ENCODE results near the gene DOCK2. TPM values are rescaled to one million over a fixed set of nuclear protein-coding genes. Genes with fewer than 3 reads are reported as not detected.

DOCK2 gene
- total and polyA plus RNA-seq, 2 of the 8 experiments (the other 6 are each of a cell fraction or from before 2014, with no cell fraction given): 3.9 to 5.7 TPM

GRCh38 chr5:169842699-169843098 is 205.6 kb downstream of the DOCK2 start:
- no peaks in the 10 kb centered on the region for H4K20me1 ChIP-seq (replicated peaks in 1 of 2; ENCODE audit: control insufficient read depth in 1 of 2, insufficient read depth in 2 of 2, low read length in 2 of 2)
- no peak overlapping the region for H2BK12ac ChIP-seq (ENCODE audit: low read depth, low read length)
- H3K56ac ChIP-seq (replicated peaks; ENCODE audit: insufficient read length, low read depth, low read length): no peak overlapping the region
- DNase-seq (ENCODE audit: low read depth in 1 of 2, low spot score in 2 of 2): no peak
- H4K8ac ChIP-seq (ENCODE audit: extremely low read depth, insufficient read depth, low read length): no peak overlapping the region
- H3K4me3 ChIP-seq (ENCODE audit: extremely low read depth in 1 of 4, insufficient read depth in 2 of 4, low read depth in 3 of 4, low read length in 4 of 4): no peak overlapping the region
- H3K23ac ChIP-seq (ENCODE audit: insufficient read length): no peak overlapping the region
- H4K5ac ChIP-seq (ENCODE audit: insufficient read length, low read depth, low read length): no peak overlapping the region
- no peaks in the 10 kb centered on the region for H3K79me1 ChIP-seq (ENCODE audit: low read depth, low read length)
- no peak overlapping the region for H2AFZ ChIP-seq (ENCODE audit: low read length)
- H2BK20ac ChIP-seq (ENCODE audit: low read length): no peak overlapping the region
- no peak overlapping the region for H3K4me2 ChIP-seq (ENCODE audit: insufficient read depth in 1 of 2, low read depth in 2 of 2, low read length in 2 of 2)
- H3K27ac ChIP-seq (ENCODE audit: low read depth, low read length): no peak overlapping the region
- no peak overlapping the region for H3K9ac ChIP-seq (replicated peaks in 1 of 4; ENCODE audit: extremely low read depth in 1 of 4, low read depth in 3 of 4, low read length in 3 of 4)
- H3K4ac ChIP-seq (replicated peaks; ENCODE audit: insufficient read length, low read depth, low read length): no peak overlapping the region
- no peak for FAIRE-seq
- ChIA-PET POLR2A (ENCODE audit: partially characterized antibody) (no interaction called here), CTCF (ENCODE audit: partially characterized antibody) (interaction anchor here (1.3 to 1.8 kb wide), 3 partner anchors 9 to 138 kb away, joined by 3 to 8 read pairs (median 4); partner anchors contain the start of gene INSYN2B)
- H3K9me3 ChIP-seq (ENCODE audit: insufficient read depth in 2 of 2, low read depth in 1 of 2, low read length in 1 of 2): no peaks in the 10 kb centered on the region
- H3K23me2 ChIP-seq (ENCODE audit: low read depth, low read length): no peaks in the 10 kb centered on the region
- no peaks in the 10 kb centered on the region for H3K27me3 ChIP-seq (replicated peaks in 1 of 4; ENCODE audit: control insufficient read depth in 3 of 4, extremely low read depth in 1 of 4, insufficient read depth in 3 of 4, low read length in 3 of 4)
- no peak overlapping the region for H2BK15ac ChIP-seq (ENCODE audit: low read length)
- H3K4me1 ChIP-seq (replicated peaks in 1 of 4; ENCODE audit: control insufficient read depth in 3 of 4, insufficient read depth in 4 of 4, low read length in 3 of 4): no peaks in the 10 kb centered on the region
- no peak overlapping the region for H2BK5ac ChIP-seq (ENCODE audit: low read depth, low read length)
- TF ChIP-seq ATF3 (IDR thresholded peaks at IDR 0.05; ENCODE audit: insufficient read depth, low read depth, low read length) (no peak), TEAD4 (IDR thresholded peaks at IDR 0.05; ENCODE audit: low read depth, low read length) (no peak), JUN (IDR thresholded peaks at IDR 0.05; ENCODE audit: low read depth, low read length) (no peak), SP4 (IDR thresholded peaks at IDR 0.05; ENCODE audit: low read length) (no peak), HDAC2 (IDR thresholded peaks at IDR 0.05; ENCODE audit: borderline replicate concordance in 1 of 2, low read depth in 2 of 2, low read length in 2 of 2) (no peak), FOSL1 (IDR thresholded peaks at IDR 0.05; ENCODE audit: insufficient read depth, low read depth, low read length) (no peak), SUZ12 (IDR thresholded peaks at IDR 0.05; ENCODE audit: low read length) (no peak), SIRT6 (IDR thresholded peaks at IDR 0.05; ENCODE audit: low read length) (no peak), RAD21 (IDR thresholded peaks at IDR 0.05 in 1 of 2, conservative IDR thresholded peaks at IDR 0.05 in 1 of 2; ENCODE audit: low read depth in 2 of 2, low read length in 2 of 2) (no peak), TAF7 (optimal IDR thresholded peaks at IDR 0.05; ENCODE audit: borderline replicate concordance, low read depth, low read length) (no peak)
- H3K36me3 ChIP-seq (ENCODE audit: control insufficient read depth in 2 of 4, insufficient read depth in 4 of 4, low read length in 3 of 4): no peaks in the 10 kb centered on the region
- H3K18ac ChIP-seq (ENCODE audit: extremely low read depth, low read length): no peak overlapping the region
- H2AK5ac ChIP-seq (ENCODE audit: low read depth, low read length): no peak overlapping the region
- H2BK120ac ChIP-seq (replicated peaks; ENCODE audit: low read depth, low read length): no peak overlapping the region
- H3K79me2 ChIP-seq (ENCODE audit: control insufficient read depth in 1 of 2, insufficient read depth in 2 of 2, low read length in 2 of 2): no peaks in the 10 kb centered on the region
- H3K14ac ChIP-seq (ENCODE audit: insufficient read length): no peak overlapping the region
- H4K91ac ChIP-seq (replicated peaks; ENCODE audit: insufficient read length, low read length): no peak overlapping the region
